GM04504 (cell line): Measurements from ENCODE around the gene ARVCF.

Experiments
- DNase-seq: peaks from one replicate; pipeline ENCODE4 v3.0.0-alpha.2; 2012; ENCODE audit warnings: low read depth

The ARVCF gene

DNA sequence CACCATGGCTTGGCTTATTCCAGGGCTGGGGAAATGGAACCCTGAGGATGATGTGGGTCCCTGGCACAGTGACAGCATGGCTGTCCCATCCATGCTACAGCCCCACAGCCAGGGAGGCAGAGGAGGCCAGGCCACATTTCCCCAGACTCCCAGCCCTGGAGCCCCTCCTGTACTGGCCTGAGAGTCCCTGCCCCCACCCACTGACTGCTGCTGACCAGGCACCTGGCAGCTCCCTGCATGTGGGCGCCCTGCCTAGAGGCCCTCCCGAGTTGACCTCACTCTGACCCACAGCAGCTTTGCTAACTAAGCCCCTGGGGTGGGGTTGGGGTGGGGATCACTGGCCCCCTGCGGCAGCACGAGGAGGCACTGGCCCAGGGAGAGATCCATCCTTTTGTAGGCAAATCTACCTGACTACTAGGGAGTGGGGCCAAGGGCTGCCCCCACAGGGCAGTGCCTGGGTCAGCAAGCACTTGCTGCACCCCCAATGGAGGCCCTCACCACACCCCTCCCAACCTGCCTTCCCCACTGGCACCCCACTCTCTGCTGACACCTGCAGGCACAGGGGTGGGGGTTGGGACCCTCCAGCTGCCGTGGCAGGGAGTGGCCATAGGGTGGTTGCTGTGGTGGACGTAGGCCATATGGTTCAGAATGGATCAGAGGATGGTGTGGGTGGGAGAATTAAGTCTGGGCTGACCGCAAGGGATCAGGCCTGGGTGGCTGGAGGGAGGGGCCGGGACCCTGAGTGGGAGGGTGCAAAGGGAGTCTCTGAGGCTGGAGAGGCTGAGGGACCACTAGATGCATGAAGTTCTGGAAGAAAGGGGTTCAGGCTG, 17.4 kb downstream of the ARVCF start:
- no peak for DNase-seq

DNA sequence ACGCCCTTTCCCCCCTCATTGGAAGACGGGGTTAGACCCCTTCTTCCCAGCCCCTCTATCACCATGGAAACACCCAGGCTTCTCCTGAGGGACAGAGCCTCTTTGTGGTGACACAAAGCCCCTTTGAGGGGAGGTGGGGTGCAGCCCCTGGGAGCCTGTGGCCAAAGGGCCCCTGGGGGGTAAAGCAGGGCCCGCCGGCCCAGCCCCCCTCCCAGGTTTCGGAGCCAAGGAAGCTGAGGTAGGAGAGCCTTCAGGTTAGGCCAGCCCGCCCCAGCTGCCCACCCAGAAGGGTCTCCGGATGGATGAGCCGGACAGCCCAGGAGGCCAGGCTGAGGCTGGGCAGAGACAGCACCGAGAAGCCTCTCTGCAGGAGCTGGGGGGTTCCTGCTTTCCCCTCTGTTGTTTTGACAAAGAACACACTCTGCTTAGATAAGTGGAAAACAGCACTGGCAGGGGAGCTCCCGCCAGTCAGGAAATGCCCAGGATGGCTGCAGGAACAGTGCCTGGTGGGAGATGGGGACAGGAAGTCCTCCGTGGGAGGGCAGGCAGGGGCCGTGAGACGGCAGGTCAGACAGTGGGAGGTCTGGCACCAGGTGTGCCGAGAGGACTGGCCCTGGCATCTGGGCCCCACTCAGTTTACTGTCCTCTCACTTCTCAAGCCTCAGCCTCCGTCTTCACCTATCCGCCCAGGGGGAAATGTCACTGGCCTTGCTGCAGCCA, 18.2 kb downstream of the ARVCF start:
- DNase-seq, result no peak

DNA sequence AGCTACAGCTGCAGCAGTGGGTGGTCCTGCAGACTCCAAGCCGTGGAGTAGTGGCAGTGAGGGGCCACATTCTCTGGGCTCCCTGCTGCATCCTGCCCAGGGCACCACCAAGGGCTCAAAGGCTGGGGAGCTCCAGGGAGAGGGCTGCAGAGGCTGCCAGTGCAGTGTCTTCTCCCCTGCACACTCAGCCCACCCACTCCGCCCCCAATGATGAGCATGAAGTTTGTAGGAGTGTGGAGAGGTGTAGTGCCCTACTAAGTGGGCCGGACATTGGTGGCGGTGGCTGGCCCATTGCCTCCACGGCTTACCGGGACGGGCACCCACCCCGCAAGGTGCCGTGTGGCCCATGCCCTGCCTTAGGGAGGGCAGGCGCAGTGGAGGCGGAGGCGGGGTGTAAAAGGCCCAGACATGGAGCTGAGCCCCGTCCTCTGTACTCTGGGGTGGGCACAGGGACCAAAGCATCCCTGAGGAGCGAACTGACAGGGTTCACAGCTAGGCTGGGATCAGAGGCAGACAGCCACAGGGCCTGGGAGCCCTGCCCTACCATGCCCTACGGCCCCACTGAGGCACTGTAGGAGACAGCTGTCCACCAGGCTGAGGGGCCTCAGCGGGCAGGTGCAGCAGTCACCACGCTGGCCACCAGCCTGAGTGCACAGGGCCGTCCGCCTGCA, 18.9 kb downstream of the ARVCF start:
- DNase-seq, result no peak

DNA sequence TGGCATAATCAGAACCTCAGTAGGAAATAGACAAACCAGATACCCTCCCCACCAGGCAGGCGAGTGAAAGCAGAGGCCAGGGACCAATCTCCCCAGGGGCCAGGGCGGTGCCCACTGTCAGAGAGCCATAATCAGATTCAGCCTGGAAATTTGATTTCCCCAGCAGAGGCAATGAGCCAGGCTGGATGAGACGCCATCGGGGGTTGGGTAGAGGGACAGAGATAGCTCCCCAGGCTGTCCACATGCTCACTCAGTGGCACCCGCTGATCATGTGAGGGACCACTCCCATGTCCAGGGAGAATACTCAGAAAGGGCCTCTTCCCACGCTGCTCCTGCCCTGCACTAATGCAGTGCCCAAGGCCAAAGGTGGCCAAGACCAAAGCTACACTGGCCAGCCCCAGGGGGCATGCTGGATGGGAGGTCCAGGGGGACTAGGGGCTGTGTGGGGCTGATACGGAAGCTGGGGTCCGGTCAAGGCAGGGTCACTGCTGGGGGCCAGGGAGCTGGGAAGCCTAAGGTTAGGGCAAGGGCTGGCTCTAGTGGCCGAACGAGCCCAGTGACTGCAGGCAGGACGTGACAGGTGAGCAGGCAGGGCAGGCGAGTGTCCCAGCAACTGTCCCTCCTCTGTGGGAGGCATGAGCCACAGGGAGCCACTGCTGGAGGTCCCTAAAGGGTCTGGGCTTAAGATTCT, 19.8 kb downstream of the ARVCF start:
- DNase-seq, result no peak

DNA sequence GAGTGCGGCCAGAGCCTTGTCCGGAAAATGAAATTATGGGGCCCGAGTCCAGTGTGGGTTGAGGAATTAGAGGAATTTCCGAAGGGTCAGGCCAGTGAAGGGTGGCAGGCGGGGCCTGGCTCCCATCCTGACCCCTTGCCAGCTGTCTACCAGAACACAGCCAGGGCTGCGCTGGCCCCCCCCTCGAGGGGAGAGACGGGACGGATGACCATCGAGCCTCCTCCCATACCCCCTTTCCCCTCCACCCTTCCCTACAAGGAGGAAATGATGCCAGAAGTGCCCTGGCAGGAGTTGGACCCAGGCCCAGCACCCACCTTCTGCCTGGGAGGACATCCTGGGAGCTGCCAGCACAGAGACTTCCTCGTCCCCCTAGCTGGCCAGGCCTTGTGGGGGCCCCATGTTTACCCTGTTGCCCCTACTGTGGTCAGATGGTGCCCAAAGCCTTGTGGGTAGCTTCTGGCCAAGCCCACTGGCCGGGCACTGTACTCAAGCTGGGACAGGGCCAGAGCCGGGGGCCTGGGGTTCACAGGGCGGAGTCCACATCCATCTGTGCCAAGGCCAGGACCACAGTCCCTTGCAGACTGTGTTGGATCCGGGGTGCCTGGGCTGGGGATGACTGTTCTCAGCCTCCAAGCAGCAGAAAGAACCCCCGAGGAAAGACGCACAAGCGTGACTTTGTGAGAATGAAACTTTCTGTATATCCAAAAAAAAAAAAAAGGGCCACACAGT, 20.8 kb downstream of the ARVCF start:
- DNase-seq, result no peak

DNA sequence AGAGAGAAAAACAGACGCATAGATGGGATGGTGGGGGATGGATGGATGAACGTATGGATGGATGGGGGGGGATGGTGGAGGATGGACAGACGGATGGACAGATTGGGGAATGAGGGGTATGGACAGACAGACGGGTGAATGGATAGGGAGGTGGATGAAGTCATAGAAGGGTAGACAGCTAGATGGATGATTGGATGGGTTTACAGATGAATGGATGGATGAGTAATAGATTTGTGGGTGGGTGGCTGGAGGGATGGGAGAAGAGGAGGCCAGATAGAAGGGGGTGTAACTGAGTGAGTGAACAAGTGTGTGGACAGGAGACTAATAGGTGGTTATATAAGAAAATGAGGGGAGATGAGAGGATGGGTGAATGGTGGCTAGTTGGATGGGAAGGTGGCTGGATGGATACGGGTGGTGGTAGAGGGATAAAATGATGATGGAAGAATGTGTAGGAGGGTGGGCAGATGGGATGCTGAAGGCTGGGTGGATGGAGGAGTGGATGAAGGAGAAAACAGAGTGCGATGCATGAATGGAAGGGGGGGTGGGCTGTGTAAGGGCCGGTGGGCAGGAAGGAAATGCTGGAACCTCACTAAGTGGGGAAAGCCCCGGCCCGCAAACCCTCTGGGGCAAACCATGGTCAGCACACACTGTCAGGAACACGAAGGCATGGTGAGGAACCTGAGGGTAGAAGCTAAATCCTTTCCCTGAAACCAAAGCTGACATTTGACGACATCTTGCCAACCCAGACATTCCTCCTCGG, 21.6 kb downstream of the ARVCF start:
- no peak for DNase-seq

DNA sequence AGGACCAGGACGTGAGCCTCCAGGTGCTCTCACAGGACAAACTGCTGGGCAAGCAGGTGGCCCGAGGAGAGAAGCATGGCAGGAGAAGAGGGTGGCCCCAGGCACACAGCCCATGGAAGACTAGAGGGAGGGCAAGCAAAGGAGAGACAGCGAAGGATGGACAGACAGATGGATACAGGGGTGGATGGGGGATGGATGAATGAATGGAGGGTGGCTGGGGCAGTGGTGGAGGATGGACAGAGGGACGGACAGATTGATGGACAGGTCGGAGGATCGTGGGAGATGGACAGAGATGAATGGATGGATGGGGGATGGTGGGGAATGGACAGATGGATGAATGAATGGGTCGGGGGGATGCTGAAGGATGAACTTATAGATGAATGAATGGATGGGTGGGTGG, 22.7 kb downstream of the ARVCF start:
- DNase-seq, result no peak

DNA sequence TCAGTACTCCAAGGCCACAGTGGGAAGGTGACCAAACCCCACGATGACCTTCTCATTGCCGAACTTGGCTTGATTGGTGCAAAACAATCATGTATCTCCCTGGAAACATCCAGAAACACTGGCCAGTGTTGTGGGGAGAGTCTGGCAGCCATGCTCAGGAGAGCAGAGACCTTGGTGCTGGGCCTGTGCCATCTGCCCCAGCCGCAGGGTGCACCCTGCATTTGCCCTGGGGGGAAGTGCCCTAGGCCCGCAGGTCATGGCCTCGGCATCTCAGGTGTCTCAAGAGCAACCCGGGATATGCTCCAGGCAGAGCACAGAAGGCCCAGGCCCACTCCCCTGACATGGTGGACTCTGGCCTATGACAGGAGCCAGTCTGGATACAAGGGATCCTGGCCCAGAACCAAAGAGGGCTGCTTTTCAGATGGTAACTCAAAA, 23.7 kb downstream of the ARVCF start:
- no peak for DNase-seq

DNA sequence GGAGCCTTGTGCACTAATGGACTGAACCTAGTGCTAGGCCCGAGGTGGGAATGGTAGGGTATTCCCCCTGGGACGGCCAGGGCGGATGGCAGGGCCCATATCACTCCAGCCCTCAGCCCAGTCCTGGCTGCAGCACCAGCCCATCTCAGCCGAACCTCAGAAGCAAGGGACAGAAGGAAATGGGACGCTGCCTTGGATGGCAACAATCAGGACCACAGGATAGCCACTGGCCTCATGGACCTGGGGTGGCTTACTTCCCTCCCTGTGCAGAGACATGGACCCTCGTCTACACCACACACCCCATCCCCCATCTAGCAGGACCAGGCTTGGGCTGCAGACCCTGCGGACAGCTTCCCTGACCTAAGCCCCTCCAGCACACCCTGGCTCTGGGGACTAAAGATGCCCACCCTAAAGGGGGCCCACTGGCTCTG, 24.1 kb downstream of the ARVCF start:
- no peak for DNase-seq

DNA sequence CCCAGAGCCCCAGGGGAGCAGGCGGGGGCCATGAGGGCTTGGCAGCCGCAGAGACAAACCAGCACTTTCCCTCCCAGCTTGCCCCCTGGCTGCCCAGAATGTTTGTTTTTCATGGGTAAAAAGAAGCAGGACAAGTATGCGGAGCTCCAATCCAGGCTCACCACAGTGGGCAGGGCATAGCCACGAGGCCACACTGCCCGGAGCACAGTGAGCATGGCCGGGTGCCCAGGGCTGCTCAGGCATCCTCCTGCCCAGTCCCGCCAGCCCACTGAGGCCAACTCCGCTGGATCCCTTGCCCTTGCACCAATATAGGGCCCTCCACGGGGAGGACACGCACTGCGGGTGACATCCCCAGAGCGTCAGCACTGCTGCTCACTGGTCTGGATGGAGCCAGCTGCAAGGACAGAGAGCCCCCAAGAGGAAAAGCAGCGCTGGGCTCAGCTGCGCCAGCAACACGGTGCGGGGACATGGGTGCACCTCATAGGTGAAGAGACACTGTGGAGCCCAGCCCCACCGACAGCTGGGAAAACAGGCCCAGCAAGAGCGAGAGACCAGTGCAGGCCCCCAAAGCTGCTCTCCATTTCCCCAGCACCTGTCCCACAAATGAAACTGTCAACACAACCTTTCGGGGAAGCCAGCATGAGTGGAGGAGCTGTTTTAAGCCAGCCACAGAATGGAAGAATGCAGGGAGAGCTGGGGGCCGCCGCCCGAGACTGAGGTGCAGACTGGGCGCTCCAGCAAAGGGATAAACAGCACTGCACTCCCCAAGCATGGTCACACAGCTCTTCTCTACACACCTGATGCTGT, 24.8 kb downstream of the ARVCF start:
- DNase-seq, result no peak

DNA sequence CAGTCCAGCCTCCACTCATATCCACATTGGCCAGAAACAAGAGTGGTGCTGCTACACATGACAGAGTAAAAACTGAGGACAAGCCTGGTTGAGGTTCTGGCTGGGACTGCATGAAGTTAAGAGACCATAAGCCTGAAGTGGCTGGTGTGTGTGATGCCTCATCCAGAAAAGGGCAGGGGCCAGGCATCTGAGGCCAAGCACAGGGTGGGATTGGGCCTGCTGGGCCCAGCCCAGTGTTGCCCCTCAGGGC, 25.3 kb downstream of the ARVCF start:
- DNase-seq, result no peak

DNA sequence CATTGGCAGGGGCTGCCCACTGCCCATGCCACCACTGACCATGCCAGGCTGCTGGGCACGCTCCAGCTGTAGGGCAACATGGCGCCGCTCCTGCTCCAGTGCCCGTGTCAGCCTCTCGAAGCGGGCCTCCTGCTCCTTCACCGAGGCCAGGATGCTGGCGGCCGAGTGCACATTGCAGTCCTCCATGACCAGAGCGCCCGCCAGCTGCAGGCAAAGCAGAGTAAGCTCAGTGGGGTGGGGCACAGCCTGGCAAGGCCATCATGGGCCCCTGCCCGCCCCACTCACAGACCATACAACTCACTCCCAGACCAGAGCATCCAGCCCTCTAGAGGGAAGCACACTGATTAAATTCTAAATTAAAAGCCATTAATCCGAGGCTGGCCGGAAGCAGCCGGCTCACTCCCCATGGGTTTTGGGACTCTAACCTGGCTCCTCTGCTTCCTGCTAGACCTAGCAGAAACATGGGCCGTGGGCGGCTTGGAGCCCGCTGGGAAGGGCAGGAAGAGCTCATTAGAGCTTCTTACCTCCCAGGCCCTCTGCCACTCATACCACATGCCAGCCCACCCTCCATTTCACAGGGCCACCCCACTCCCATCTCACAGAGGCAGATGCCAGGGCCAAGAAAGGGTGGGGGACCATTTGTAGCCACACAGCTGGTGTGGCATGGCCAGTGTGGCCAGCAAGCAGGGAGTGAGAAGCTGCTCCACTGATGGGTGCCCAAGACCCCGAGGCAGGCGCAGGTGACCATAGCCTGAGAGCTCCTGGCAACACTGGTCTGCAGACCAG, 25.8 kb downstream of the ARVCF start:
- DNase-seq, result no peak

DNA sequence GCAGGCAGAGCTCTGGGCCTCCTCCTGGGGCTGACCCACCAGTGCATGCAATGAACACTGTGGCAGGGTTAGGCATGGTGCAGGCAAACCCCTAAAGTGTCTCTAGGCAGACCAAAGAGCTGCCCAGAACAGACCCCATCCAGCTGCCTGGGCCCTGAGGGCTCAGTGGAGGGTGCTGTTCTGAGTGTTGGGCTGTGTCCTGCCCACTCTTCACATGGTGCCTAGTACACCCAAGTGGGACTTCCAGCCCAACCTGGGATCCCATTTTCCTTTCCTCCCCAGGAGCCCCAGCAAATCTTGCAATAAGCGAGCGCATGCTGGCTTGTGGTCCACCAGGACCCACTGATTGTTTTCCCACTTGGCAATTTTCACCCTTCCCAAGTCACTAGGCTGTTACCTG, 26.4 kb downstream of the ARVCF start:
- no peak for DNase-seq

DNA sequence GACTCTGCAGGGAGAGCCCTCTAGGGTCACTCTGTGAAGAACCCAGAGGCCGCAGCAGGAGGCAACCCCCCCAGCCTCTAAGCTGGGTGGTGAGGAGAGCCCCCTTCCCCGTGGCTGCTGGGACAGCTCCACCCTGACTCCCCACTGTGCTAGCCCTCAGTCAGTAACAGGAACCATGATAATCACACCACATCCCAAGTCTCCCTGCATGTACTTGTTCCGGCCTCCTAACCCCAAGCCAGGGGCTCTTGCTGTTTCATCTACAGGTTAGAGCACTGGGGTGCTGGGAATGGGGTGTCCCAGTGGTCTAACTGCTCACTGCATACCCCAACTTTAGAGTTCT, 26.9 kb downstream of the ARVCF start:
- no peak for DNase-seq

DNA sequence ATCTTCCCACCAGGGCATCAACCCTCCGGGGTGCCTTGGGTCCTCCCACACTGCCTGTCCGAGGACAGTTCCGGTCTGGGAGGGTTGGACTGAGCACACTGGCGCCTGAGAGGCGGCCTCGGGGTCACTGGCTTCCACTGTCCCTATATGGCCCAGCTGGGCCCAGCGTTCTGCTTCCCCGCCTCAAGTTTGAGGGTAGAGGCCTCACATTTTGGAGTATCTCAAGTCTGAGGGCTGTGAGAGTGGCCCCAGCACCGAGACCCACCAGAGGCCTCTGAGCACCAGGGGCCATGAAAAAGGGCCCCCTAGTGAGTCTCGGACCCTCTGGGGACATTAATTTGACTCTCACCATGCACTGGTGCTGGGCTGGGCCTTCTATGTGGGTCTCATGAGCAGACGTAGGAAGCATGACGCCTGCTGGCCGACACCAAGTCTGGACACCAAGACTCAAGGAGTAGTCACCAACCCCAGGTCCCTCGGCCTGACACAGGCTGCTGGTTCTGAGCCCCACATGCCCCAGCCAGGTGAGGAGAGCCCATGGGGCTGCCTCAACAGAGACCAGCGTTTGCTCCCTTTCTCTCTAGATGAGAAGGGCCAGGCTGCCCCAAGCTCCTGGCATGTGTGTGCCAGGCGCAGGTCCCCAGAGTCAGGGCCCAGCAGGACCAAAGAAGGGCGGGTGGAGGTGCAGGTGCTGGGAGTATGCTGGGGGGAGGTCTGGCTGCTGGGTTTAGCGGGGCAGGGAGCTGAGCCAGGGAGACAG, 27.5 kb downstream of the ARVCF start:
- DNase-seq, result no peak

DNA sequence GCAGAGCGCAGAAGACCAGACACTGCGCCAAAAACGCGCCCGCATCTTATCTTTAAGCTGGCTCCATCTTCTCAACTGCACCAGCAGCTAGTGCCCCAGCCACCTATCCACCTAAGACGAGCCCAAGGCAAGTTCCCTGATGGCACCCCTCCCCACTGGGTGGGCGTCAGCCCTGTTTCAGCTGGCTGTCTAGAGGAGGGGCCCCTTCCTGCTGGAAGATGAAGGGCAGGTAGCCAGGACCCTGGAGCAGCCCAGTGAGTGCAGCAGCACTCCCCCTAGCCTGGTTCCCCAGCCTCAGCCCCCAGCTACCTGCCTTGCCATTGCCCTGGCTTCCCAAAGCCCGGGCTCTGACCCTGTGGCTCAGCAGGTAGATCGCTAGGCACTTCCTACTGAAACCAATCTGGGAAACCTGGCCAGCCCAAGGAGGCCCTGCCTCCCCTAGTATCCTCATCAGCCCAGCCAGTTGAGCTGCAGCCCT, 28.3 kb downstream of the ARVCF start:
- no peak for DNase-seq

DNA sequence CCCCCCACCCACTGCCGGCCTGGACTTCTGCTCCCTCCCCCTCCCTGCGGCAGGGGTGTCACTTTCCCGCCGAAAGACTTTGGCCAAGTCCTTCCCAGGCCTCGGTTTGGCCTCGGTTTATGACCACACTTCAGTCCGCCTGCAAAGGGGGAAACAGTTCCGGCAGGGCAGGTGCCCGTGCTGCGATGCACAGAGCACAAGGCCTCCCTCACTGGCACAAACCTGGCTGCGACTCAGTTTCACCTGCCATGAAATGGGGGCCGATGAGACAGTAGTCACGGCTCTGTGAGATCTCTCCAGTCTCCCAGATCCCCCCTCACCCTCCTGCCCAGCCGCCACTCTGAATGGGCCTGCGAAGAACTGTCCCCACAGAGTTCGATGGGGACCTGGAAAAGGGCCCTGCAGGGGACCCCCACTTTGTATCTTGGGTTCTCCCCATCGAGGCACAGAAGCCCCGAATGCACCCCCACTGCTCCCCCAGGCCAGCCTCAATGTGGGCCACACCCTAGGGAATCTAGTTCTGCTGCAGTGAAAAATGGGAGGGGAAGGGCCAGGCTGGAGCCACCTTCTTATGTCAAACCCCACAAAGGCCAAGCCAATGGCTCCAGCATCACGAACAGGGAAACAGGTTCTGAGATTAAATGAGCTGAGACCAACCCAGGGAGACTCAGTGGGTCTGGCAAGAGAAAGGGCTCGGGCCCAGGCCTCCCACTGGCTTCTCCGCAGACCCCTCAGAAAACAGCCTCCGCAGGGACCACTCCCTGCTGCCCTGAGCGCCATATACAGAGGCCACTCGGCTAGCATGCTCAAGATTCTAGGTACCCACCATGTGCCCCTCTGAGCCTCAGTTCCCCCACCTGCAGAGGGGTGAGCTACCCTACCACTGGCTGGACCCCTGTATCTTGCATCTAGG, 29.0 kb downstream of the ARVCF start:
- no peak for DNase-seq
